Karpas-422 (cell line): ENCODE measurements around the gene EPG5. TPM values are rescaled to one million over a fixed set of nuclear protein-coding genes. Genes with fewer than 3 reads are reported as not detected.
A peak's percentile ranks its signal among the peaks of the same experiment; 100 is the strongest.
"Not testable (repeated sequence)": the region's sequence is repeated elsewhere in the genome, so short reads cannot be mapped to it uniquely, and the experiment has no call there.

ENCODE experiments used
- DNase-seq: peaks from one replicate; pipeline ENCODE4 v3.0.0-alpha.2; 2015
- H2AFZ ChIP-seq: fragments of 200-600 bp; sonication (generic); 2 replicates; pipeline ENCODE4 v1.6.1; 2014; ENCODE audit warnings: antibody characterized with exemption, low read length, mixed read lengths
- H3K27ac ChIP-seq: fragments of 200-600 bp; sonication (generic); 2 replicates; pipeline ENCODE4 v1.5.1; 2014; ENCODE audit warnings: mild to moderate bottlenecking, low read length, moderate library complexity
- H3K27me3 ChIP-seq: fragments of 200-600 bp; sonication (generic); 2 replicates; pipeline ENCODE4 v1.6.1; 2014; ENCODE audit warnings: low read length, mixed read lengths
- H3K36me3 ChIP-seq: fragments of 200-600 bp; sonication (generic); 2 replicates; pipeline ENCODE4 v1.6.1; 2014; ENCODE audit warnings: low read length, mixed read lengths; ENCODE audit not compliant: insufficient read depth
- H3K4me1 ChIP-seq: fragments of 200-600 bp; sonication (generic); 2 replicates; pipeline ENCODE4 v1.6.1; 2014; ENCODE audit warnings: mild to moderate bottlenecking, low read length, mixed read lengths
- H3K4me2 ChIP-seq: fragments of 200-600 bp; sonication (generic); 2 replicates; pipeline ENCODE4 v1.6.1; 2014; ENCODE audit warnings: low read length, low read depth, mild to moderate bottlenecking; ENCODE audit not compliant: poor library complexity, severe bottlenecking
- H3K4me3 ChIP-seq: fragments of 200-600 bp; sonication (generic); 2 replicates; pipeline ENCODE4 v1.5.1; 2014; ENCODE audit warnings: mild to moderate bottlenecking, antibody characterized with exemption, low read length, mixed read lengths
- H3K79me2 ChIP-seq: fragments of 200-600 bp; sonication (generic); 2 replicates; pipeline ENCODE4 v1.6.1; 2014; ENCODE audit warnings: mild to moderate bottlenecking, low read length, mixed read lengths
- H3K9ac ChIP-seq: fragments of 200-600 bp; sonication (generic); 2 replicates; pipeline ENCODE4 v1.6.0; 2014; ENCODE audit warnings: low read length
- H3K9me2 ChIP-seq: fragments of 200-600 bp; sonication (generic), shearing (Covaris generic); replicated peaks from 2 replicates; pipeline ENCODE4 v1.6.0; 2014; ENCODE audit warnings: mild to moderate bottlenecking, low read length, moderate library complexity; ENCODE audit not compliant: insufficient read depth
- H3K9me3 ChIP-seq: fragments of 300-700, 200-600 bp; sonication (generic); 2 replicates; pipeline ENCODE4 v1.6.1; 2014; ENCODE audit warnings: low read length, mixed read lengths
- H4K20me1 ChIP-seq: fragments of 200-600 bp; sonication (generic); 2 replicates; pipeline ENCODE4 v1.6.1; 2014; ENCODE audit warnings: mild to moderate bottlenecking, antibody characterized with exemption, low read length, low read depth; ENCODE audit not compliant: insufficient read depth
- total RNA-seq: library from RNA; depleted of rRNA; stranded (reverse); fragments of >200 nt; shearing (Covaris generic); gene quantifications from 2 replicates; pipeline ENCODE4 v1.2.3, GENCODE V29; 2014; ENCODE audit warnings: low replicate concordance

The EPG5 gene
- total RNA-seq, 1 experiment from 2014 or later: 33.2 TPM

- no peaks in the 10 kb centered on the region for H3K79me2 ChIP-seq
- H3K27ac ChIP-seq: no peak overlapping the region
- H3K36me3 ChIP-seq: peaks cover 11% of the 10 kb centered on the region; the same call in 1 of the 2 replicates
- no peak overlapping the region for H3K4me3 ChIP-seq
- H3K9me2 ChIP-seq: no peaks in the 10 kb centered on the region
- no peak overlapping the region for H2AFZ ChIP-seq
- DNase-seq: no peak
- no peaks in the 10 kb centered on the region for H3K9me3 ChIP-seq
- no peaks in the 10 kb centered on the region for H3K4me1 ChIP-seq
- no peak overlapping the region for H3K9ac ChIP-seq
- H3K4me2 ChIP-seq: no peak overlapping the region
- no peaks in the 10 kb centered on the region for H4K20me1 ChIP-seq
- H3K27me3 ChIP-seq: no peaks in the 10 kb centered on the region
These were observed 107.8 kb downstream of the EPG5 start for GRCh38 chr18:45859334-45859733.

GRCh38 chr18:45856531-45856930 is 110.6 kb downstream of the EPG5 start:
- no peak overlapping the region for H3K9ac ChIP-seq
- no peaks in the 10 kb centered on the region for H4K20me1 ChIP-seq
- H2AFZ ChIP-seq: no peak overlapping the region
- DNase-seq: no peak
- no peak overlapping the region for H3K4me2 ChIP-seq
- no peaks in the 10 kb centered on the region for H3K79me2 ChIP-seq
- H3K27me3 ChIP-seq: no peaks in the 10 kb centered on the region
- no peaks in the 10 kb centered on the region for H3K4me1 ChIP-seq
- no peaks in the 10 kb centered on the region for H3K9me2 ChIP-seq
- no peak overlapping the region for H3K27ac ChIP-seq
- H3K4me3 ChIP-seq: no peak overlapping the region
- no peaks in the 10 kb centered on the region for H3K9me3 ChIP-seq
- 0 out of 2 replicates have a peak, but pooled peaks cover 13% of the 10 kb centered on the region for H3K36me3 ChIP-seq

GRCh38 chr18:45854036-45854586 is 113.0 kb downstream of the EPG5 start:
- H2AFZ ChIP-seq: no peak overlapping the region
- H3K9ac ChIP-seq: no peak overlapping the region
- H3K9me3 ChIP-seq: no peaks in the 10 kb centered on the region
- H3K27me3 ChIP-seq: no peaks in the 10 kb centered on the region
- no peaks in the 10 kb centered on the region for H3K9me2 ChIP-seq
- no peaks in the 10 kb centered on the region for H4K20me1 ChIP-seq
- peaks cover 18% of the 10 kb centered on the region for H3K4me1 ChIP-seq
- no peak overlapping the region for H3K4me3 ChIP-seq
- H3K27ac ChIP-seq: no peak overlapping the region
- H3K36me3 ChIP-seq: peaks cover 14% of the 10 kb centered on the region; the same call in 1 of the 2 replicates
- H3K4me2 ChIP-seq: no peak overlapping the region
- no peak for DNase-seq
- no peaks in the 10 kb centered on the region for H3K79me2 ChIP-seq

GRCh38 chr18:45852631-45853030 is 114.5 kb downstream of the EPG5 start:
- no peak overlapping the region for H3K4me3 ChIP-seq
- H3K27ac ChIP-seq: no peak overlapping the region
- H3K27me3 ChIP-seq: no peaks in the 10 kb centered on the region
- H3K36me3 ChIP-seq: peaks cover 11% of the 10 kb centered on the region; the same call in 1 of the 2 replicates
- no peak for DNase-seq
- H3K9me2 ChIP-seq: no peaks in the 10 kb centered on the region
- H3K4me1 ChIP-seq: peaks cover 26% of the 10 kb centered on the region
- H3K9ac ChIP-seq: no peak overlapping the region
- no peak overlapping the region for H3K4me2 ChIP-seq
- H3K9me3 ChIP-seq: no peaks in the 10 kb centered on the region
- no peaks in the 10 kb centered on the region for H4K20me1 ChIP-seq
- no peak overlapping the region for H2AFZ ChIP-seq
- no peaks in the 10 kb centered on the region for H3K79me2 ChIP-seq

- no peak for DNase-seq
- H3K4me2 ChIP-seq: no peak overlapping the region
- no peak overlapping the region for H3K9ac ChIP-seq
- no peak overlapping the region for H2AFZ ChIP-seq
- no peaks in the 10 kb centered on the region for H3K9me3 ChIP-seq
- no peaks in the 10 kb centered on the region for H4K20me1 ChIP-seq
- H3K9me2 ChIP-seq: no peaks in the 10 kb centered on the region
- peaks cover 11% of the 10 kb centered on the region; the same call in 1 of the 2 replicates for H3K36me3 ChIP-seq
- peaks cover 26% of the 10 kb centered on the region for H3K4me1 ChIP-seq
- no peak overlapping the region for H3K4me3 ChIP-seq
- no peaks in the 10 kb centered on the region for H3K79me2 ChIP-seq
- H3K27ac ChIP-seq: peak overlapping the region; percentile 25; the same call in 1 of the 2 replicates
- no peaks in the 10 kb centered on the region for H3K27me3 ChIP-seq
These were observed 115.8 kb downstream of the EPG5 start for GRCh38 chr18:45851161-45851925.

GRCh38 chr18:45850021-45850420 is 117.1 kb downstream of the EPG5 start:
- peaks cover 11% of the 10 kb centered on the region; the same call in 1 of the 2 replicates for H3K36me3 ChIP-seq
- H3K4me1 ChIP-seq: peaks cover 26% of the 10 kb centered on the region
- DNase-seq: peak; percentile 80

GRCh38 chr18:45849529-45849928 is 117.6 kb downstream of the EPG5 start:
- Histone ChIP-seq H3K79me2 (no peaks in the 10 kb centered on the region), H3K9ac (no peak overlapping the region), H3K36me3 (peaks cover 11% of the 10 kb centered on the region; the same call in 1 of the 2 replicates), H3K27me3 (no peaks in the 10 kb centered on the region), H3K9me2 (no peaks in the 10 kb centered on the region), H3K9me3 (no peaks in the 10 kb centered on the region), H3K4me3 (no peak overlapping the region), H3K4me1 (peaks cover 26% of the 10 kb centered on the region), H4K20me1 (no peaks in the 10 kb centered on the region), H3K4me2 (peak overlapping the region; percentile 38), H3K27ac (no peak overlapping the region), H2AFZ (no peak overlapping the region)
- DNase-seq: no peak

More at GRCh38 chr18:45850021-45850420, 117.1 kb downstream of the EPG5 start:
- H3K4me2 ChIP-seq: peak overlapping the region; percentile 38
- H3K4me3 ChIP-seq: no peak overlapping the region
- no peaks in the 10 kb centered on the region for H3K27me3 ChIP-seq
- 0 out of 2 replicates have a peak overlapping the region, but pooled peaks have one; percentile 19 for H3K9ac ChIP-seq
- H2AFZ ChIP-seq: peak overlapping the region; percentile 69; the same call in 1 of the 2 replicates
- no peaks in the 10 kb centered on the region for H3K9me2 ChIP-seq
- no peaks in the 10 kb centered on the region for H3K79me2 ChIP-seq
- H3K9me3 ChIP-seq: no peaks in the 10 kb centered on the region
- no peaks in the 10 kb centered on the region for H4K20me1 ChIP-seq
- peak overlapping the region; percentile 25; the same call in 1 of the 2 replicates for H3K27ac ChIP-seq

GRCh38 chr18:45848643-45849042 is 118.5 kb downstream of the EPG5 start:
- not testable (repeated sequence) for H3K4me2 ChIP-seq, H2AFZ ChIP-seq, H4K20me1 ChIP-seq, H3K79me2 ChIP-seq, H3K27ac ChIP-seq, H3K9me3 ChIP-seq, H3K4me3 ChIP-seq, H3K9me2 ChIP-seq, H3K9ac ChIP-seq, H3K27me3 ChIP-seq, DNase-seq
- H3K4me1 ChIP-seq: peaks cover 26% of the 10 kb centered on the region
- H3K36me3 ChIP-seq: peaks cover 11% of the 10 kb centered on the region; the same call in 1 of the 2 replicates
